IPS-18c (cell line): ENCODE results near the gene TAMALIN.

Experiments used
- H3K4me3 ChIP-seq: 2 replicates; pipeline ENCODE4 v1.7.0; 2013; ENCODE audit warnings: low read depth, mild to moderate bottlenecking, low read length, moderate library complexity; ENCODE audit not compliant: insufficient read depth
- H3K9me3 ChIP-seq: one replicate; pipeline ENCODE4 v1.6.1; 2013; ENCODE audit warnings: mild to moderate bottlenecking, low read length, moderate library complexity; ENCODE audit not compliant: control insufficient read depth, insufficient read depth

Gene TAMALIN

DNA sequence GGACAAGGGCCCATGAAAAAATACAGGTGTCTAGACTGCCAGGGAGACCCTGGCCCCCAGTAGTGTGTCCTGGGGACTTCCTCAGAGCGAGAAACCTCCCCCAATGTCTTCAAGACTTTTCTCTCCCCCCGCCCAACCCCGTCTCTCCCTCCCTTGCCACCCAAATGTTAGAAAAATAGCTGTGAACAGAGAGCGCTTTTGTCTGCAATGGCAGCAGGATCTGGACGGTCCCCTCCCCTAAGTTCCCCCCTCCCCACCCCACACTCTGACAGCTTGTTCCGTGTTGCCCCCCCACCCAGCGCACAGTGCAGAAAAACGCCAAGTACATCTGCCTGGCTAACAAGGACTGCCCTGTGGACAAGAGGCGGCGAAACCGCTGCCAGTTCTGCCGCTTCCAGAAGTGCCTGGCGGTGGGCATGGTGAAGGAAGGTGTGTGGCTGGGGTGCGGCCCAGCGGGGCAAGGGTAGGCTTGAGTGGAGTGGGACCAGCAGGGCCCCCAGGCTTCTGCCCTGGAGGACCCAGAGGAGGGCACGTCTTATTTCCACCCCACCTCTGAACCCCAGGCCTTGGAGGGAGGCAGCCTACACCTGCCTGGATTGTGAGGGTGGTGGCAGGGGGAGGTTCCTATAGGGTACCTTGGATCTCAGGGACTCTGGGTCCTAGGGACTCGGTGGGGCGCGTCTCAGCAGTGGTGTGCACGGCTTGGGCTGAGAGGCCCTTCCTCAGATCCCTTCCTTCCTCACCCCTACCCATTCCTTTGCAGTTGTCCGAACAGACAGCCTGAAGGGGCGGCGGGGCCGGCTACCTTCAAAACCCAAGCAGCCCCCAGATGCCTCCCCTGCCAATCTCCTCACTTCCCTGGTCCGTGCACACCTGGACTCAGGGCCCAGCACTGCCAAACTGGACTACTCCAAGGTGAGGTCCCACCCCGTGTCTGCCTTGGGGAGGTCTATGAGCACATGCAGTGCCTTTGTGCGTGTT, 49.3 kb downstream of the TAMALIN start:
- no peak overlapping the region for H3K4me3 ChIP-seq
- H3K9me3 ChIP-seq = peaks cover 2% of the 10 kb centered on the region

GRCh38 chr12:52056801-52057637, 50.3 kb downstream of the TAMALIN start:
- no peak overlapping the region for H3K4me3 ChIP-seq
- H3K9me3 ChIP-seq = peaks cover 2% of the 10 kb centered on the region

DNA sequence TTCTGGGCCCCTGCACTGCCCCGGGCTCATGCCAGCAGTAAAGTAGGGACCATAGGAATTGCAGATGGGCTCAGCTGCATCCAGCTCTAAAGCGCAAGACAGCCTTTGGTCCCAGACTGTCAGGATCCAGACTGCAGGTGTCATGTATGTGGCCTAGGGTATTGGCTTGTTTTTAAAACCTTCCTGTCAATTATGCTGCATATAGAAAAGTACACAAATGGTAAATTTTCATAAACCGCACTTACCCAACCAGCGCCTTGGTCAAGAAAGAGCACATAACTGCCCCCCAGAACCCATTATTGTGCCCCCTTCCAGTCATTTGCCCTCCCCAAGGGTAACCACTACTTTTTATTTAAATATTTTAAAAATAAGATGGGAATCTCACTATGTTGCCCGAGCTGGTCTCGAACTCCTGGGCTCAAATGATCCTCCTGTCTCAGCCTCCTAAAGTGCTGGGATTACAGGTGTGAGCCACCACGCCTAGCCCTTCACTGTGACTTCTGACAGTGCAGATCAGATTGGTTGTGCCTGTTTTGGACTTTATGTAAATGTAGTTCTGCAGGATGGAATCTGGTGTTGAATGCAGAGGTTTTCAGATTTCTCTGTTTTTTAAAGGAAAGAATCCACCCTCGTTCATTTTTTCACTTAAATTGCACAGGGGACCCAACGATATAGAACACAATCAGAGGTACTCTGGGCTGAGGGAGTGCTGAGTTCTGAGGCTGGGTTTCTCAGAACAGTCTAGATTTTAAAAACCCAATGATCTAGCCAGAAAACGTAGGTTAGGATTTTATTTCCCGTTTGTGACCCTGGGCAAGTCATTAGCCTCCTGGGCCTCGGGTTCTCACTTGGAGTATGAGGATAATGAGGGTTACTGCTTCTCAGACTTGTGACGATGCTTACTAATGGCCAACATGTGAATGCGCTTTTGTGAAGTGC, 51.2 kb downstream of the TAMALIN start:
- Histone ChIP-seq H3K9me3 (peaks cover 2% of the 10 kb centered on the region), H3K4me3 (no peak overlapping the region)

DNA sequence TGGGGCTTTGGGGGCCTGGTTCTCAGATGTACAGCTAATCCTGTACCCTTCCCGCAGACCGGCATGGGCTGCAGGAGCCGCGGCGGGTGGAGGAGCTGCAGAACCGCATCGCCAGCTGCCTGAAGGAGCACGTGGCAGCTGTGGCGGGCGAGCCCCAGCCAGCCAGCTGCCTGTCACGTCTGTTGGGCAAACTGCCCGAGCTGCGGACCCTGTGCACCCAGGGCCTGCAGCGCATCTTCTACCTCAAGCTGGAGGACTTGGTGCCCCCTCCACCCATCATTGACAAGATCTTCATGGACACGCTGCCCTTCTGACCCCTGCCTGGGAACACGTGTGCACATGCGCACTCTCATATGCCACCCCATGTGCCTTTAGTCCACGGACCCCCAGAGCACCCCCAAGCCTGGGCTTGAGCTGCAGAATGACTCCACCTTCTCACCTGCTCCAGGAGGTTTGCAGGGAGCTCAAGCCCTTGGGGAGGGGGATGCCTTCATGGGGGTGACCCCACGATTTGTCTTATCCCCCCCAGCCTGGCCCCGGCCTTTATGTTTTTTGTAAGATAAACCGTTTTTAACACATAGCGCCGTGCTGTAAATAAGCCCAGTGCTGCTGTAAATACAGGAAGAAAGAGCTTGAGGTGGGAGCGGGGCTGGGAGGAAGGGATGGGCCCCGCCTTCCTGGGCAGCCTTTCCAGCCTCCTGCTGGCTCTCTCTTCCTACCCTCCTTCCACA, 52.0 kb downstream of the TAMALIN start:
- H3K9me3 ChIP-seq = peaks cover 2% of the 10 kb centered on the region

GRCh38 chr12:52059582-52060497, 53.1 kb downstream of the TAMALIN start:
- H3K4me3 ChIP-seq = no peak overlapping the region
- peaks cover 2% of the 10 kb centered on the region for H3K9me3 ChIP-seq

More for the DNA sequence above, 52.0 kb downstream of the TAMALIN start:
- H3K4me3 ChIP-seq = no peak overlapping the region

- Histone ChIP-seq H3K4me3 (no peak overlapping the region), H3K9me3 (peaks cover 2% of the 10 kb centered on the region)
Observed at GRCh38 chr12:52060498-52061177, 53.9 kb downstream of the TAMALIN start.

GRCh38 chr12:52061470-52062166, 54.9 kb downstream of the TAMALIN start:
- H3K4me3 ChIP-seq = no peak overlapping the region
- peaks cover 2% of the 10 kb centered on the region for H3K9me3 ChIP-seq

- Histone ChIP-seq H3K9me3 (peaks cover 2% of the 10 kb centered on the region), H3K4me3 (no peak overlapping the region)
Observed at GRCh38 chr12:52062167-52063081, 55.7 kb downstream of the TAMALIN start.

DNA sequence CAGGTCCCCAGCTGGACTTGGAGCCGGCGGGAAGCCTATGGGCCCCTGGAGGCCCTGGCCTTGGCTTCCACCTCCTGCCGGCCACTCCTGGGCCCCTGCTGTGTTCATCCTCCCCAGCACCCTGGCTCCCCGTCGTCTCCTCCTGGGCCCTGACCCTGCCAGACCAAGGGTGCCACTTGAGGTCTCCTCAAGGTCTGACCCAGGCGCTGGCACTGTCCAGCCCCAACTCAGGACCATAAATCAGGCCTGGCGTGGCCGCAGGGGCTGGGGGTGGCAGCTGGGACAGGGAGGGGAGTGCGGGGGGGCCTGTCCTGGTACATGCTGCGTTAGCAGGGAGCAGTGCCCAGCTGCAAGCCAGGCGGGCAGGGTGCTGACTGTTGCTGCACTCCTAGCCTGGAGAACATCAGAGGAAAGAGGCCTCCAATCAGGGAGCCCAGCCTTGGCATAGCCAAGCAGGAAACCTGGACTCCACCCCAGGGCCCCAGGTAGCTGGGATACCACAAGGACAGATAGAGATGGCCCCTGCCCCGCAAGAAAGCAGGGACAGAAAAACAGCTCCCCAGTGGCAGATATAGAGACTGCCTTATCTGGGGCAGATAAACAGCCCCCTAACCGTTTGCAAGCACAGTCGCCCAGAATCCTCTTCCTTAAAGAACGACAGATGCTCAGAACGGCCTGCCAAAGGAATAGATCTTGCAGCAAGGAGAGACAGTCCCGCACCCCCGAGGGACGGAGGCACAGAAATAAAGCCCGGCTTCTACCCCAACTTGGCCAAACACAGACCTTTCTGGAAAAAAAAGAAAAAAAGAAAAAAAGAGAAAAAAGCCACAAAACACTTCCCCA, 56.6 kb downstream of the TAMALIN start:
- Histone ChIP-seq H3K9me3 (peaks cover 2% of the 10 kb centered on the region), H3K4me3 (no peak overlapping the region)

DNA sequence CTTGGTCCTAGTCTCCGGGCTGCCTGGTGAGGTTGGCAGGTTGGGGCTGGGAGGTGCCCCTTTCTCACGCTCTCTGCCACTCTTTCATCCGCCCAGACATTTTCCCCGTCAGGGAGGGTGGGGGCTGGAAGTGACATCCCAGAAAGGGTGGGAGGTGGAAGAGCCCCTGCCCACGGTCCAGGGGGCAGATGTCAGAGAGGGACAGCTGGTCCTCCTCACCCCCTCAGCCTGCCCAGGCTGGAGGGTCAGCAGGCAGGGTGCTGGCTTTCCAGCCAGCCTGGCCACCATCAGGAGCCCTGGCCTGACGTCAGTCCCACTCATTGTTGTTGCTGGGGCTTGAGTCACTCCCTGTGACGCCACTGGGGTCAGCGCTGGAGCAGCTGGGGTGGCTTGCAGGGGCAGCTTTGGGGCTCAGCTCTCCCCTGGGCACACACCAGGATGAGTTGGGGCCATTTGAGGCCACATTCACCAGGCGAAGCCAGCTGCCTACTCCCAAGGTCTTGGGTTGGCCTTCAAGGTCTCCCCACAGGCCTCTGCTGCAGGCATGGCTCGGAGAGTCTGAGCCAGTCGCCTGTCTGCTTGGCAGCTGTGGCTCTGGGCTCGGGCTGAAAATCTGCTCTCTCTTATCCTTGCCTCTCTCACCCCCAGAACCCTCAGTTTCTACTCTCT, 57.4 kb downstream of the TAMALIN start:
- no peaks in the 10 kb centered on the region for H3K9me3 ChIP-seq
- no peak overlapping the region for H3K4me3 ChIP-seq
